HCT116 (cell line): ENCODE results near the gene MUC15. TPM values are rescaled to one million over a fixed set of nuclear protein-coding genes. Genes with fewer than 3 reads are reported as not detected.

Source experiments
- ATAC-seq: fragments of 200-7000 bp; cut with Tn5 transposase; 2 replicates; pipeline ENCODE4 v1.9.1; 2020; ENCODE audit warnings: mild to moderate bottlenecking, moderate library complexity
- BruUV-seq: library from RNA; stranded (reverse); fragments of 400-500 nt; replicated peaks from 2 replicates; lab custom pipeline; 2021; lab: Mats Ljungman, UMichigan
- CTCF ChIA-PET: fragments of 300-600 bp; sonication (Branson Sonifier 250); formaldehyde crosslinking; loops from one replicate; lab custom pipeline; 2021; ENCODE audit warnings: antibody characterized with exemption; lab: Charles Lee
- POLR2A ChIA-PET: fragments of 300-600, 350-600 bp; sonication (Branson Sonifier 250); formaldehyde crosslinking; loops from one replicate; lab custom pipeline; 2021; ENCODE audit warnings: antibody characterized with exemption; lab: Charles Lee
- RAD21 ChIA-PET, 2 experiments: fragments of 300-600 bp; sonication (Branson Sonifier 250); formaldehyde crosslinking; loops; one replicate each; lab custom pipeline; 2023; ENCODE audit warnings: low total read pairs in 2 of 2; ENCODE audit not compliant: uncharacterized antibody in 2 of 2, unreplicated experiment in 2 of 2, low non-redundant PET in 1 of 2; lab: Charles Lee
- DNase-seq: peaks from one replicate; pipeline ENCODE4 v3.0.0-alpha.2; 2010; ENCODE audit warnings: low read depth, low spot score
- H2AFZ ChIP-seq: fragments of 200-600 bp; shearing (Covaris generic), sonication (generic); 2 replicates; pipeline ENCODE4 v1.6.1; 2017; ENCODE audit warnings: low read depth, mixed run types, mixed read lengths, antibody characterized with exemption, low read length; ENCODE audit not compliant: poor library complexity, severe bottlenecking
- H3K27ac ChIP-seq: 2 replicates; pipeline ENCODE4 v1.5.1; 2012; ENCODE audit warnings: low read depth, low read length
- H3K27me3 ChIP-seq: fragments of 200-600 bp; sonication (generic); 2 replicates; pipeline ENCODE4 v1.6.1; 2016; ENCODE audit warnings: mixed run types, low read length, mixed read lengths; ENCODE audit not compliant: insufficient read depth
- H3K36me3 ChIP-seq, 2 experiments: fragments of 200-500 bp in 1 of 2; fragments of 200-600 bp in 1 of 2; sonication (Bioruptor generic) in 1 of 2; sonication (generic) in 1 of 2; 2 replicates each; pipeline versions ENCODE4 v1.5.1 to v1.6.1; 2014 to 2016; ENCODE audit warnings: low read length in 2 of 2, inconsistent platforms in 1 of 2, mixed read lengths in 1 of 2, mixed run types in 1 of 2; ENCODE audit not compliant: insufficient read depth in 2 of 2, control insufficient read depth in 1 of 2
- H3K4me1 ChIP-seq, 2 experiments: fragments of 200-600 bp in 1 of 2; sonication (generic) in 1 of 2; 2 replicates each; pipeline versions ENCODE4 v1.5.1 to v1.6.1; 2012 to 2017; ENCODE audit warnings: low read length in 2 of 2, inconsistent platforms in 1 of 2, mild to moderate bottlenecking in 1 of 2, mixed read lengths in 1 of 2, mixed run types in 1 of 2, moderate library complexity in 1 of 2; ENCODE audit not compliant: insufficient read depth in 2 of 2, control insufficient read depth in 1 of 2
- H3K4me2 ChIP-seq: fragments of 200-600 bp; sonication (generic); 2 replicates; pipeline ENCODE4 v1.6.1; 2017; ENCODE audit warnings: mixed run types, low read length, mixed read lengths
- H3K4me3 ChIP-seq, 2 experiments: fragments of 200-600 bp in 1 of 2; sonication (generic) in 1 of 2; replicated peaks in 1 of 2; 2 replicates each; pipeline ENCODE4 v1.5.1; 2011 to 2016; ENCODE audit warnings: low read length in 2 of 2, control low read depth in 1 of 2, low read depth in 1 of 2, mild to moderate bottlenecking in 1 of 2, mixed read lengths in 1 of 2, mixed run types in 1 of 2
- H3K79me2 ChIP-seq: fragments of 200-600 bp; sonication (generic); 2 replicates; pipeline ENCODE4 v1.6.1; 2017; ENCODE audit warnings: mild to moderate bottlenecking, mixed run types, low read length, moderate library complexity, mixed read lengths; ENCODE audit not compliant: insufficient read depth
- H3K9ac ChIP-seq: fragments of 200-600 bp; sonication (generic); 2 replicates; pipeline ENCODE4 v1.6.1; 2016; ENCODE audit warnings: low read length, mixed read lengths
- H3K9me2 ChIP-seq: fragments of 200-600 bp; sonication (generic), shearing (Covaris generic); 2 replicates; pipeline ENCODE4 v1.6.1; 2017; ENCODE audit warnings: mixed run types, mild to moderate bottlenecking, moderate library complexity; ENCODE audit not compliant: insufficient read depth
- H3K9me3 ChIP-seq, 2 experiments: fragments of 200-500 bp in 1 of 2; fragments of 200-600 bp in 1 of 2; sonication (Bioruptor generic) in 1 of 2; sonication (generic) in 1 of 2; 2 replicates each; pipeline ENCODE4 v1.6.1; 2014 to 2017; ENCODE audit warnings: low read length in 2 of 2, mixed read lengths in 2 of 2, inconsistent platforms in 1 of 2, low read depth in 1 of 2, mild to moderate bottlenecking in 1 of 2, mixed run types in 1 of 2, moderate library complexity in 1 of 2; ENCODE audit not compliant: control insufficient read depth in 1 of 2, insufficient read depth in 1 of 2
- H4K20me1 ChIP-seq: fragments of 200-600 bp; sonication (generic), shearing (Covaris generic); 2 replicates; pipeline ENCODE4 v1.6.1; 2017; ENCODE audit warnings: mixed run types, mild to moderate bottlenecking, moderate library complexity; ENCODE audit not compliant: insufficient read depth
- ATF3 ChIP-seq: IDR thresholded peaks from 2 replicates; pipeline ENCODE4 v1.6.1; 2012
- CBX3 ChIP-seq: IDR thresholded peaks from 2 replicates; pipeline ENCODE4 v1.6.1; 2012; ENCODE audit warnings: low read depth
- CEBPB ChIP-seq: IDR thresholded peaks from 2 replicates; pipeline ENCODE4 v1.6.1; 2012; ENCODE audit warnings: low read depth
- ELF1 ChIP-seq: IDR thresholded peaks from 2 replicates; pipeline ENCODE4 v1.6.1; 2012; ENCODE audit warnings: low read depth, borderline replicate concordance
- EZH2 ChIP-seq: fragments of 200-600 bp; sonication (generic); IDR thresholded peaks from 2 replicates; pipeline ENCODE4 v1.6.1; 2017; ENCODE audit warnings: antibody characterized with exemption, mixed run types
- EZH2phosphoT487 ChIP-seq: fragments of 200-600 bp; IDR thresholded peaks from 2 replicates; pipeline ENCODE4 v1.6.1; 2018; ENCODE audit warnings: antibody characterized with exemption, borderline replicate concordance
- POLR2A ChIP-seq: IDR thresholded peaks from 2 replicates; pipeline ENCODE4 v1.7.0; 2011; ENCODE audit warnings: borderline replicate concordance; ENCODE audit not compliant: insufficient read depth, insufficient read length; ENCODE audit errors: extremely low read depth
- POLR2AphosphoS5 ChIP-seq: IDR thresholded peaks from 2 replicates; pipeline ENCODE4 v1.6.1; 2011; ENCODE audit warnings: mild to moderate bottlenecking, low read depth, low read length, moderate library complexity
- RAD21 ChIP-seq: IDR thresholded peaks from 2 replicates; pipeline ENCODE4 v1.6.1; 2012; ENCODE audit warnings: low read depth, mild to moderate bottlenecking
- REST ChIP-seq: IDR thresholded peaks from 2 replicates; pipeline ENCODE4 v1.6.1; 2012; ENCODE audit warnings: low read depth
- SP1 ChIP-seq: IDR thresholded peaks from 2 replicates; pipeline ENCODE4 v1.6.1; 2012; ENCODE audit warnings: low read depth
- TCF7L2 ChIP-seq: IDR thresholded peaks from 2 replicates; pipeline ENCODE4 v1.7.0; 2011; ENCODE audit warnings: borderline replicate concordance, inconsistent platforms; ENCODE audit not compliant: insufficient read depth, insufficient read length; ENCODE audit errors: extremely low read depth
- ZNF274 ChIP-seq: fragments of 200-500 bp; sonication (Bioruptor generic); IDR thresholded peaks from 2 replicates; pipeline ENCODE4 v1.6.1; 2014; ENCODE audit warnings: mild to moderate bottlenecking, low read depth, low read length, inconsistent platforms
- intact Hi-C: fragments of 100-400 bp; cut with micrococcal nuclease; formaldehyde crosslinking; loops from 2 replicates; pipeline ENCODE4 v1.10.0; 2022
- total RNA-seq: library from RNA; stranded (reverse); gene quantifications from one replicate; pipeline ENCODE4 v1.2.1, GENCODE V29; 2021; ENCODE audit not compliant: unreplicated experiment

MUC15 gene
- total RNA-seq, 1 experiment from 2014 or later: not detected

GRCh38 chr11:26519469-26519868, 52.6 kb downstream of the MUC15 start:
- Histone ChIP-seq H3K4me3 (no peak overlapping the region), H3K9me2 (no peaks in the 10 kb centered on the region), H3K27ac (no peak overlapping the region), H3K4me2 (no peak overlapping the region), H4K20me1 (no peaks in the 10 kb centered on the region), H3K36me3 (no peaks in the 10 kb centered on the region), H3K9me3 (peaks cover 0 to 9% of the 10 kb centered on the region in 2 experiments; a peak in 3 of 4 replicates), H3K4me1 (no peaks in the 10 kb centered on the region), H3K27me3 (no peaks in the 10 kb centered on the region), H2AFZ (no peak overlapping the region), H3K79me2 (no peaks in the 10 kb centered on the region), H3K9ac (no peak overlapping the region)
- RAD21 ChIA-PET: no interaction called here
- ATAC-seq (no peak), DNase-seq (no peak)
- CTCF ChIA-PET: no interaction called here
- POLR2A ChIA-PET: no interaction called here
- BruUV-seq: no TSS peak
- TF ChIP-seq ELF1: no peak
- TF ChIP-seq REST: no peak
- no peak for TF ChIP-seq ATF3
- no peak for TF ChIP-seq POLR2A
- no peak for TF ChIP-seq POLR2AphosphoS5
- no peak for TF ChIP-seq CEBPB
- intact Hi-C loops: no loop called here

DNA sequence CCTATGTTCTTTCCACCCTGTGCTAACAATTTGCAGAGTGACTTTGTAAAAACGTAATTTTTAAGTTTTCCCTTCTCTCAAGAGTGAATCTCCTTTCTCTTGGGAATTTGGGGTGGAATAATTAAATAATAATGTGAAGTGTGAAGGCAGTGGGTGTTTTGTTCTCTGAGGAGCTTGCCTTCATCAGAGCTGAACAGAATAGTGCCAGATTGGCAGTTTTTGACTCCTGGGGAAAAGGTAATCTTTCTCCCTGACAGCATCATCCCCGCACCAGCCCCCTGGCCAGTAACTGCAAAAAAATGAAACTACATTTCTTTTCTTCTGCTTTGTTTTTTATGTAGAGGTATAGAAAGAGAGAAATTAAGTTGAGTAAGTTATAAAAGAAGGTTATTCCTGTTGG, 59.9 kb downstream of the MUC15 start:
- no peaks in the 10 kb centered on the region for H3K27me3 ChIP-seq
- peaks cover 7 to 9% of the 10 kb centered on the region in 2 experiments; a peak in 2 of 4 replicates for H3K9me3 ChIP-seq
- CTCF ChIA-PET: no interaction called here
- no peaks in the 10 kb centered on the region for H3K9me2 ChIP-seq
- RAD21 ChIA-PET: no interaction called here
- H3K79me2 ChIP-seq: no peaks in the 10 kb centered on the region
- intact Hi-C loops: no loop called here
- BruUV-seq: no TSS peak
- no peak for DNase-seq
- H2AFZ ChIP-seq: no peak overlapping the region
- no peak for ATAC-seq
- H3K27ac ChIP-seq: no peak overlapping the region
- no peak overlapping the region for H3K4me2 ChIP-seq
- POLR2A ChIA-PET: no interaction called here
- H4K20me1 ChIP-seq: no peaks in the 10 kb centered on the region
- no peak overlapping the region for H3K9ac ChIP-seq
- H3K36me3 ChIP-seq: no peaks in the 10 kb centered on the region
- H3K4me1 ChIP-seq: no peaks in the 10 kb centered on the region
- H3K4me3 ChIP-seq: no peak overlapping the region
- TF ChIP-seq EZH2phosphoT487 (no peak), TCF7L2 (no peak), SP1 (no peak), CEBPB (no peak), CBX3 (no peak), ZNF274 (no peak), RAD21 (no peak), ATF3 (no peak), EZH2 (no peak), REST (no peak)
